ENCODE data around the gene KRTAP5-8.

KRTAP5-8 gene

GRCh38 chr11:71504531-71504930 lies 33.3 kb upstream of the KRTAP5-8 start:
- TF ChIP-seq NFIC (IDR thresholded peaks at IDR 0.05), result peak; percentile 88
- TF ChIP-seq TEAD4 (IDR thresholded peaks at IDR 0.05), result peak; percentile 28; the same call in 1 of the 2 replicates
- peak; percentile 31; the same call in 1 of the 2 replicates for TF ChIP-seq TCF12 (IDR thresholded peaks at IDR 0.05; ENCODE audit: low read depth)
- TF ChIP-seq REST (IDR thresholded peaks at IDR 0.05; ENCODE audit: low read depth), result no peak
- peak; percentile 38; the same call in 1 of the 2 replicates for TF ChIP-seq EP300 (IDR thresholded peaks at IDR 0.05; ENCODE audit: borderline replicate concordance)
- no peak for TF ChIP-seq TAF1 (IDR thresholded peaks at IDR 0.05; ENCODE audit: low read depth)

- no peak for TF ChIP-seq CREB1 (IDR thresholded peaks at IDR 0.05; ENCODE audit: low read depth)
- TF ChIP-seq TEAD4 (IDR thresholded peaks at IDR 0.05), result no peak
- TF ChIP-seq EGR1 (IDR thresholded peaks at IDR 0.05), result no peak
- TF ChIP-seq CEBPB (IDR thresholded peaks at IDR 0.05), result no peak
- TF ChIP-seq YY1 (IDR thresholded peaks at IDR 0.05; ENCODE audit: low read depth), result no peak
- TF ChIP-seq RAD21 (IDR thresholded peaks at IDR 0.05; ENCODE audit: low read depth), result no peak
- TF ChIP-seq TCF12 (IDR thresholded peaks at IDR 0.05; ENCODE audit: low read depth), result no peak
- TF ChIP-seq NFIC (IDR thresholded peaks at IDR 0.05), result no peak
- no peak for TF ChIP-seq ZBTB7A (IDR thresholded peaks at IDR 0.05; ENCODE audit: low read depth)
- TF ChIP-seq TAF1 (IDR thresholded peaks at IDR 0.05; ENCODE audit: low read depth), result no peak
- TF ChIP-seq MAX (IDR thresholded peaks at IDR 0.05), result no peak
- TF ChIP-seq USF1 (IDR thresholded peaks at IDR 0.05), result no peak
- TF ChIP-seq FOXM1 (IDR thresholded peaks at IDR 0.05; ENCODE audit: borderline replicate concordance, low read depth), result no peak
- no peak for TF ChIP-seq EP300 (IDR thresholded peaks at IDR 0.05; ENCODE audit: borderline replicate concordance)
- no peak for TF ChIP-seq REST (IDR thresholded peaks at IDR 0.05; ENCODE audit: low read depth)
Observed at GRCh38 chr11:71505001-71505400, 32.8 kb upstream of the KRTAP5-8 start.

GRCh38 chr11:71505781-71506180 lies 32.0 kb upstream of the KRTAP5-8 start:
- TF ChIP-seq NFIC (IDR thresholded peaks at IDR 0.05) (no peak), REST (IDR thresholded peaks at IDR 0.05; ENCODE audit: low read depth) (no peak), RAD21 (IDR thresholded peaks at IDR 0.05; ENCODE audit: low read depth) (no peak), TCF12 (IDR thresholded peaks at IDR 0.05; ENCODE audit: low read depth) (no peak), CREB1 (IDR thresholded peaks at IDR 0.05; ENCODE audit: low read depth) (no peak), EGR1 (IDR thresholded peaks at IDR 0.05) (no peak), USF1 (IDR thresholded peaks at IDR 0.05) (no peak), TAF1 (IDR thresholded peaks at IDR 0.05; ENCODE audit: low read depth) (no peak), FOXM1 (IDR thresholded peaks at IDR 0.05; ENCODE audit: borderline replicate concordance, low read depth) (no peak), MAX (IDR thresholded peaks at IDR 0.05) (no peak), TEAD4 (IDR thresholded peaks at IDR 0.05) (no peak), YY1 (IDR thresholded peaks at IDR 0.05; ENCODE audit: low read depth) (no peak), EP300 (IDR thresholded peaks at IDR 0.05; ENCODE audit: borderline replicate concordance) (no peak)

- TF ChIP-seq ZBTB7A (IDR thresholded peaks at IDR 0.05; ENCODE audit: low read depth), result no peak
- TF ChIP-seq EP300 (IDR thresholded peaks at IDR 0.05; ENCODE audit: borderline replicate concordance), result no peak
- TF ChIP-seq CREB1 (IDR thresholded peaks at IDR 0.05; ENCODE audit: low read depth), result no peak
- TF ChIP-seq NFIC (IDR thresholded peaks at IDR 0.05), result no peak
Observed at GRCh38 chr11:71507102-71507501, 30.7 kb upstream of the KRTAP5-8 start.

All from Ishikawa (cell line).